ENCODE results near the gene ZFP1.

Gene ZFP1

GRCh38 chr16:75148311-75149195 is at the start of gene ZFP1:
TSS of gene ZFP1 (plus strand) at chr16:75148524. CDS start at chr16:75152952, 4,428 bp downstream.
- FAIRE-seq, result peak; percentile 19

GRCh38 chr16:75099075-75099667 is 49.2 kb upstream of the ZFP1 start:
- no peak for FAIRE-seq

- no peak for FAIRE-seq
Observed at GRCh38 chr16:75099738-75100602, 48.4 kb upstream of the ZFP1 start.

GRCh38 chr16:75100603-75100990 is 47.7 kb upstream of the ZFP1 start:
- no peak for FAIRE-seq

GRCh38 chr16:75101635-75102034 is 46.7 kb upstream of the ZFP1 start:
- FAIRE-seq, result no peak

- no peak for FAIRE-seq
Observed at GRCh38 chr16:75102595-75102994, 45.7 kb upstream of the ZFP1 start.

GRCh38 chr16:75103994-75104393 is 44.3 kb upstream of the ZFP1 start:
- no peak for FAIRE-seq

- no peak for FAIRE-seq
Observed at GRCh38 chr16:75104836-75105235, 43.5 kb upstream of the ZFP1 start.

- FAIRE-seq, result no peak
Observed at GRCh38 chr16:75105306-75106061, 42.8 kb upstream of the ZFP1 start.

GRCh38 chr16:75106351-75107274 is 41.7 kb upstream of the ZFP1 start:
- FAIRE-seq, result no peak

GRCh38 chr16:75107505-75107904 is 40.8 kb upstream of the ZFP1 start:
- FAIRE-seq, result no peak

GRCh38 chr16:75108792-75109731 is 39.3 kb upstream of the ZFP1 start:
- no peak for FAIRE-seq

- no peak for FAIRE-seq
Observed at GRCh38 chr16:75109732-75110243, 38.5 kb upstream of the ZFP1 start.

GRCh38 chr16:75110637-75111513 is 37.4 kb upstream of the ZFP1 start:
- FAIRE-seq, result no peak

- FAIRE-seq, result no peak
Observed at GRCh38 chr16:75111514-75111940, 36.8 kb upstream of the ZFP1 start.

GRCh38 chr16:75111961-75112733 is 36.2 kb upstream of the ZFP1 start:
- no peak for FAIRE-seq

- FAIRE-seq, result no peak
Observed at GRCh38 chr16:75112734-75113491, 35.4 kb upstream of the ZFP1 start.

All from TTC549 (cell line).